Progenitor cell of endocrine pancreas (in vitro differentiated cells): ENCODE measurements around the gene TIMM10. TPM values are rescaled to one million over a fixed set of nuclear protein-coding genes. Genes with fewer than 3 reads are reported as not detected.

Source experiments
- DNase-seq: peaks from one replicate; pipeline ENCODE4 v3.0.0; 2021; ENCODE audit warnings: low spot score; ENCODE audit not compliant: unreplicated experiment
- H3K27ac Mint-ChIP-seq: 2 replicates; pipeline ENCODE4 v1.8.0; 2021; ENCODE audit warnings: mild to moderate bottlenecking, moderate library complexity, mixed read lengths
- H3K27me3 Mint-ChIP-seq: 2 replicates; pipeline ENCODE4 v1.8.0; 2021; ENCODE audit warnings: mixed read lengths
- H3K36me3 Mint-ChIP-seq: 2 replicates; pipeline ENCODE4 v1.8.0; 2022; ENCODE audit warnings: mixed read lengths; ENCODE audit not compliant: insufficient read depth
- H3K4me1 Mint-ChIP-seq: 2 replicates; pipeline ENCODE4 v1.8.0; 2021; ENCODE audit warnings: low read depth, mixed read lengths
- H3K4me3 Mint-ChIP-seq: 2 replicates; pipeline ENCODE4 v1.8.0; 2021; ENCODE audit warnings: low read depth, mild to moderate bottlenecking, moderate library complexity, mixed read lengths
- H3K9me3 Mint-ChIP-seq: 2 replicates; pipeline ENCODE4 v1.8.0; 2021; ENCODE audit warnings: low read depth, mixed read lengths
- CTCF ChIP-seq: fragments of 200-600 bp; sonication (generic); IDR thresholded peaks from one replicate; pipeline ENCODE4 v1.5.0; 2021; ENCODE audit warnings: antibody characterized with exemption, mild to moderate bottlenecking; ENCODE audit not compliant: unreplicated experiment
- total RNA-seq: library from RNA; stranded (reverse); gene quantifications from 2 replicates; pipeline ENCODE4 v1.2.1, GENCODE V29; 2021

The TIMM10 gene
- total RNA-seq, 1 donor from 2014 or later, result 63.5 TPM

- TF ChIP-seq CTCF, result no peak
- peaks cover 5% of the 10 kb centered on the region for H3K36me3 Mint-ChIP-seq
- H3K4me1 Mint-ChIP-seq, result peaks cover 4% of the 10 kb centered on the region
- no peak overlapping the region for H3K27ac Mint-ChIP-seq
- DNase-seq, result no peak
- no peaks in the 10 kb centered on the region for H3K9me3 Mint-ChIP-seq
- H3K27me3 Mint-ChIP-seq, result peaks cover 9% of the 10 kb centered on the region
- no peak overlapping the region for H3K4me3 Mint-ChIP-seq
These were observed 16.4 kb upstream of the TIMM10 start for GRCh38 chr11:57546869-57547475.

GRCh38 chr11:57546451-57546850, 15.9 kb upstream of the TIMM10 start:
- H3K27me3 Mint-ChIP-seq, result peaks cover 9% of the 10 kb centered on the region
- no peak overlapping the region for H3K4me3 Mint-ChIP-seq
- peaks cover 4% of the 10 kb centered on the region for H3K4me1 Mint-ChIP-seq
- H3K36me3 Mint-ChIP-seq, result peaks cover 5% of the 10 kb centered on the region
- H3K27ac Mint-ChIP-seq, result no peak overlapping the region
- no peaks in the 10 kb centered on the region for H3K9me3 Mint-ChIP-seq
- DNase-seq, result no peak
- no peak for TF ChIP-seq CTCF

- DNase-seq, result no peak
- Mint-ChIP-seq H3K36me3 (peaks cover 5% of the 10 kb centered on the region), H3K27ac (no peak overlapping the region), H3K4me1 (peaks cover 4% of the 10 kb centered on the region), H3K4me3 (no peak overlapping the region), H3K27me3 (peaks cover 9% of the 10 kb centered on the region), H3K9me3 (no peaks in the 10 kb centered on the region)
- TF ChIP-seq CTCF, result no peak
These were observed 15.3 kb upstream of the TIMM10 start for GRCh38 chr11:57545883-57546282.

- Mint-ChIP-seq H3K27me3 (peaks cover 9% of the 10 kb centered on the region), H3K27ac (no peak overlapping the region), H3K9me3 (no peaks in the 10 kb centered on the region), H3K4me1 (peaks cover 4% of the 10 kb centered on the region), H3K36me3 (peaks cover 5% of the 10 kb centered on the region), H3K4me3 (no peak overlapping the region)
- no peak for DNase-seq
- TF ChIP-seq CTCF, result no peak
These were observed 14.0 kb upstream of the TIMM10 start for GRCh38 chr11:57544566-57544965.

GRCh38 chr11:57543593-57543992, 13.0 kb upstream of the TIMM10 start:
- no peak overlapping the region for H3K27ac Mint-ChIP-seq
- H3K27me3 Mint-ChIP-seq, result peaks cover 9% of the 10 kb centered on the region
- no peak for TF ChIP-seq CTCF
- peaks cover 4% of the 10 kb centered on the region for H3K36me3 Mint-ChIP-seq
- DNase-seq, result no peak
- peaks cover 4% of the 10 kb centered on the region for H3K4me1 Mint-ChIP-seq
- no peak overlapping the region for H3K4me3 Mint-ChIP-seq
- H3K9me3 Mint-ChIP-seq, result no peaks in the 10 kb centered on the region
